ENCODE measurements around the gene HCN1.

DNA sequence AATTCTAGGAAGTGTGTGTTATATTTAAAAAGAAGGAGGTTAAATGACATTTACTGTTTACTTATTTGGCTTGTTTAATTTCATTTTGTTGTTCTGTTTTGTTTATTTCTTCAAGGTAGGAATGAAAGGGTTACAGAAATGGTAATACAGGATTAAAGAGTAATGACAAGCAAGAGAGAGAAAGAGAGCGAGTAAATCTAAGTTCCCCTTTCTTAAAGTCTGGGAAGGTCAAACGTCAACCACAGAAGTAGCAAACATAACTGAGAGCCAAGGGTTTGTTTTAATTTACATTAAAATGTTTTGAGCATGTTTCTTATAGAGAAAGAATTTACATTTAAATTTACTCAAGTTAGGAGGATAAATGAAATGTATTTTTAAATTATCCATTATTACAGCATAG, 18.7 kb downstream of the HCN1 start:
- no peak for TF ChIP-seq GATA3 (IDR thresholded peaks at IDR 0.05; ENCODE audit: low read depth, low read length)
- no peak for TF ChIP-seq GATA2 (IDR thresholded peaks at IDR 0.05; ENCODE audit: low read depth, low read length)

Data from SH-SY5Y (cell line).